Measurements from ENCODE around the gene CSH1.
"Not testable (repeated sequence)": the region's sequence is repeated elsewhere in the genome, so short reads cannot be mapped to it uniquely, and the experiment has no call there.

The CSH1 gene

GRCh38 chr17:63904796-63905195 is 8.4 kb upstream of the CSH1 start:
- DNase-seq (ENCODE audit: low read depth in 4 of 4, low spot score in 1 of 4), result not testable (repeated sequence)

GRCh38 chr17:63903787-63904201 is 7.4 kb upstream of the CSH1 start:
- not testable (repeated sequence) for DNase-seq (ENCODE audit: low read depth in 4 of 4, low spot score in 1 of 4)

- not testable (repeated sequence) for DNase-seq (ENCODE audit: low read depth in 4 of 4, low spot score in 1 of 4)
Measured at GRCh38 chr17:63901971-63902370, 5.6 kb upstream of the CSH1 start.

- DNase-seq (ENCODE audit: low read depth in 4 of 4, low spot score in 1 of 4), result peak in 1 of 4 experiments; percentile 18
Measured at GRCh38 chr17:63898899-63899798, 2.8 kb upstream of the CSH1 start.

- DNase-seq (ENCODE audit: low read depth in 4 of 4, low spot score in 1 of 4), result not testable (repeated sequence)
Measured at GRCh38 chr17:63894821-63895220, 1.6 kb downstream of the CSH1 start.

GRCh38 chr17:63894021-63894420 is 2.4 kb downstream of the CSH1 start:
- not testable (repeated sequence) for DNase-seq (ENCODE audit: low read depth in 4 of 4, low spot score in 1 of 4)

GRCh38 chr17:63892316-63893037 is 3.9 kb downstream of the CSH1 start:
- not testable (repeated sequence) for DNase-seq (ENCODE audit: low read depth in 4 of 4, low spot score in 1 of 4)

- DNase-seq (ENCODE audit: low read depth in 4 of 4, low spot score in 1 of 4), result not testable (repeated sequence)
Measured at GRCh38 chr17:63889026-63889848, 7.1 kb downstream of the CSH1 start.

- not testable (repeated sequence) for DNase-seq (ENCODE audit: low read depth in 4 of 4, low spot score in 1 of 4)
Measured at GRCh38 chr17:63885119-63885518, 11.3 kb downstream of the CSH1 start.

GRCh38 chr17:63882626-63883126 is 13.7 kb downstream of the CSH1 start:
- DNase-seq (ENCODE audit: low read depth in 4 of 4, low spot score in 1 of 4), result not testable (repeated sequence)

- DNase-seq (ENCODE audit: low read depth in 4 of 4, low spot score in 1 of 4), result peak; percentile 26 to 45 (median 42)
Measured at GRCh38 chr17:63881935-63882601, 14.3 kb downstream of the CSH1 start, which contains the start of gene GH2. Gene GH2 (minus strand): TSS chr17:63881944. CDS start chr17:63881801, 143 bp downstream.

GRCh38 chr17:63881337-63881736 is 15.0 kb downstream of the CSH1 start:
- not testable (repeated sequence) for DNase-seq (ENCODE audit: low read depth in 4 of 4, low spot score in 1 of 4)

- no peak for DNase-seq (ENCODE audit: low read depth in 4 of 4, low spot score in 1 of 4)
Measured at GRCh38 chr17:63880706-63881105, 15.7 kb downstream of the CSH1 start.

- not testable (repeated sequence) for DNase-seq (ENCODE audit: low read depth in 4 of 4, low spot score in 1 of 4)
Measured at GRCh38 chr17:63878413-63878812, 18.0 kb downstream of the CSH1 start.

- not testable (repeated sequence) for DNase-seq (ENCODE audit: low read depth in 4 of 4, low spot score in 1 of 4)
Measured at GRCh38 chr17:63874693-63875092, 21.7 kb downstream of the CSH1 start.

- DNase-seq (ENCODE audit: low read depth in 4 of 4, low spot score in 1 of 4), result not testable (repeated sequence)
Measured at GRCh38 chr17:63874061-63874626, 22.2 kb downstream of the CSH1 start.

- DNase-seq (ENCODE audit: low read depth in 4 of 4, low spot score in 1 of 4), result not testable (repeated sequence)
Measured at GRCh38 chr17:63873577-63873976, 22.8 kb downstream of the CSH1 start, which contains the start of gene CSH2. Gene CSH2 (minus strand): TSS chr17:63873677. CDS start chr17:63873614, 63 bp downstream.

- DNase-seq (ENCODE audit: low read depth in 4 of 4, low spot score in 1 of 4), result not testable (repeated sequence)
Measured at GRCh38 chr17:63871646-63872365, 24.6 kb downstream of the CSH1 start.

- not testable (repeated sequence) for DNase-seq (ENCODE audit: low read depth in 4 of 4, low spot score in 1 of 4)
Measured at GRCh38 chr17:63870292-63870665, 26.1 kb downstream of the CSH1 start.
